HL-60 (cell line): ENCODE data around the gene EFCC1.

ENCODE experiments used
- CTCF ChIP-seq: IDR thresholded peaks from one replicate; pipeline ENCODE4 v1.5.1; 2011; ENCODE audit warnings: low read length, control low read depth, inconsistent platforms; ENCODE audit not compliant: insufficient read depth
- SPI1 ChIP-seq: IDR thresholded peaks from 2 replicates; pipeline ENCODE4 v1.6.1; 2012; ENCODE audit warnings: low read depth, mild to moderate bottlenecking, borderline replicate concordance

GRCh38 chr3:129010310-129010956 lies 9.3 kb downstream of the EFCC1 start:
- TF ChIP-seq CTCF (no peak), SPI1 (no peak)
